Endodermal cell (in vitro differentiated cells): Measurements from ENCODE around the gene CIB4. TPM values are rescaled to one million over a fixed set of nuclear protein-coding genes. Genes with fewer than 3 reads are reported as not detected.

Source experiments
- DNase-seq: peaks from one replicate; pipeline ENCODE4 v3.0.0-alpha.2; 2017
- H3K27ac ChIP-seq: 2 replicates; pipeline ENCODE4 v1.5.1; 2013; ENCODE audit warnings: mild to moderate bottlenecking, low read depth, low read length, moderate library complexity
- H3K27me3 ChIP-seq: 2 replicates; pipeline ENCODE4 v1.6.1; 2013; ENCODE audit warnings: mild to moderate bottlenecking, low read length, moderate library complexity; ENCODE audit not compliant: insufficient read depth, control insufficient read depth, poor library complexity, severe bottlenecking
- H3K36me3 ChIP-seq: 2 replicates; pipeline ENCODE4 v1.7.0; 2013; ENCODE audit warnings: mild to moderate bottlenecking, low read length, moderate library complexity; ENCODE audit not compliant: control insufficient read depth, insufficient read depth
- H3K4me1 ChIP-seq: one replicate; pipeline ENCODE4 v1.7.0; 2013; ENCODE audit warnings: low read length; ENCODE audit not compliant: control insufficient read depth, insufficient read depth
- H3K4me3 ChIP-seq: 2 replicates; pipeline ENCODE4 v1.5.1; 2013; ENCODE audit warnings: mild to moderate bottlenecking, low read length, moderate library complexity
- H3K9ac ChIP-seq: 2 replicates; pipeline ENCODE4 v1.6.1; 2013; ENCODE audit warnings: mild to moderate bottlenecking, low read length, moderate library complexity; ENCODE audit not compliant: poor library complexity, severe bottlenecking; ENCODE audit errors: extremely low read depth
- H3K9me3 ChIP-seq: 2 replicates; pipeline ENCODE4 v1.6.1; 2013; ENCODE audit warnings: mild to moderate bottlenecking, low read length, moderate library complexity; ENCODE audit not compliant: control insufficient read depth
- H3K27ac Mint-ChIP-seq: 2 replicates; pipeline ENCODE4 v1.8.0; 2020; ENCODE audit warnings: mixed read lengths
- H3K27me3 Mint-ChIP-seq: 2 replicates; pipeline ENCODE4 v1.8.0; 2021; ENCODE audit warnings: mild to moderate bottlenecking, mixed read lengths; ENCODE audit not compliant: insufficient read depth
- H3K36me3 Mint-ChIP-seq: 2 replicates; pipeline ENCODE4 v1.8.0; 2020; ENCODE audit warnings: low read depth, mixed read lengths
- H3K4me1 Mint-ChIP-seq: 2 replicates; pipeline ENCODE4 v1.8.0; 2020; ENCODE audit warnings: mixed read lengths
- H3K4me3 Mint-ChIP-seq: 2 replicates; pipeline ENCODE4 v1.8.0; 2020; ENCODE audit warnings: mild to moderate bottlenecking, moderate library complexity, mixed read lengths
- H3K9me3 Mint-ChIP-seq: 2 replicates; pipeline ENCODE4 v1.8.0; 2020; ENCODE audit warnings: mild to moderate bottlenecking, mixed read lengths
- WGBS, 2 experiments: methylation state at CpG; one replicate each; pipeline versions ENCODE4 v1.1.5 to v1.1.7; 2013; ENCODE audit warnings: missing lambda C conversion rate in 2 of 2, mixed read lengths in 1 of 2; ENCODE audit not compliant: insufficient coverage in 1 of 2, insufficient read length in 1 of 2; 5-methylcytosine and 5-hydroxymethylcytosine counted together
- total RNA-seq, 2 donors: library from RNA; stranded (reverse); fragmentation: NEBNext Ultra II Directional in 1 of 2; extraction: Animal tissue kit (Norgen Biotek cat#: 25700) in 1 of 2; gene quantifications; 2 replicates in 1 of 2; 3 replicates in 1 of 2; pipeline ENCODE4 v1.2.1, GENCODE V29; 2021
- TF ChIP-seq, protein P1 (sequence below): fragments of 200-600 bp; sonication (generic); conservative IDR thresholded peaks from 2 replicates; pipeline ENCODE4 v1.5.0; 2021; ENCODE audit warnings: antibody characterized with exemption, mild to moderate bottlenecking

The CIB4 gene
- total RNA-seq, 2 donors from 2014 or later: not detected

DNA sequence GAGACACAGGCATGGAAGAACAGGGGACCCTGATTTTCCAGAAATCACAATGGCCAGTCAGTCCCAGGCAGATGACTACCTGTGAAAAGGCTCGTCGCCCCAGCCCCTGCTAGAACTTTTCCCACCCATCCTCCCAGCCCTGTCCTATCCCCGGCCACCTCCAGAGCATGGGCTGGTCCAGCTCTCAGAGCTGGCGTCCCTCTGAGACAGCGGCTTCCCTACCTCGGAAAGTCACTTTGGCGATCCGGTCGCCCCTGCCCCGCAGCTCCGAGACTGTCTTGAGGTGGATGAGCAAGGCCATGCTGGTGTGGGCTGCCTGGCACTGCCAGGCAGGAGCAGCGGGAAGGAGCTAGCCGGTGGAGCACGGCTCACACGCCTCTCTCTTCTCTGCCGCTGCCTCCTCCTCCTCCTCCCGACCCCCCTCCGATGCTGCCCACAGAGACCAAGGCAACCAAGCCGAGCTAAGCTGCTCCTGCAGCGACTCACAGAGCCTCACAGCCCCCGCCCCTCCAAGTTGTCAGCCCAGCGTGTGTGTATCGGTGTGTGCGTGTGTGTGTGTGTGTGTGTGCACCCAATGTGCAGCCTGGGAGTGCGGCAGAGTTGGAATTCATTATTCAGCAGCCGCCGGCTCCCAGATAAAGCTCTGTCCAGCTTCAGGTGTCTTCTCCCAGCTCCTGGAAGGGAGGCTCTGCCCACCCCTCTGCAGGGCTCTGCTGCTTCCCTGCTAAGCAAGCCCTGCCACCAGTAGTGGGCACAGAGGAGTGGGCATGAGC is 82.7 kb downstream of the CIB4 start:
- H3K36me3 Mint-ChIP-seq: no peaks in the 10 kb centered on the region
- H3K9me3 Mint-ChIP-seq: no peaks in the 10 kb centered on the region
- no peak overlapping the region for H3K4me3 Mint-ChIP-seq
- Histone ChIP-seq H3K9ac (no peak overlapping the region), H3K9me3 (no peaks in the 10 kb centered on the region), H3K4me1 (peaks cover 5% of the 10 kb centered on the region), H3K4me3 (no peak overlapping the region), H3K27ac (no peak overlapping the region), H3K27me3 (peaks cover 27% of the 10 kb centered on the region), H3K36me3 (no peaks in the 10 kb centered on the region)
- H3K4me1 Mint-ChIP-seq: peaks cover 4% of the 10 kb centered on the region
- 45 to 64% methylated on average over 9 to 27 of the region's 27 CpGs for WGBS, 2 experiments
- DNase-seq: peak; percentile 69
- H3K27me3 Mint-ChIP-seq: peaks cover 30% of the 10 kb centered on the region
- TF ChIP-seq, protein P1, sequence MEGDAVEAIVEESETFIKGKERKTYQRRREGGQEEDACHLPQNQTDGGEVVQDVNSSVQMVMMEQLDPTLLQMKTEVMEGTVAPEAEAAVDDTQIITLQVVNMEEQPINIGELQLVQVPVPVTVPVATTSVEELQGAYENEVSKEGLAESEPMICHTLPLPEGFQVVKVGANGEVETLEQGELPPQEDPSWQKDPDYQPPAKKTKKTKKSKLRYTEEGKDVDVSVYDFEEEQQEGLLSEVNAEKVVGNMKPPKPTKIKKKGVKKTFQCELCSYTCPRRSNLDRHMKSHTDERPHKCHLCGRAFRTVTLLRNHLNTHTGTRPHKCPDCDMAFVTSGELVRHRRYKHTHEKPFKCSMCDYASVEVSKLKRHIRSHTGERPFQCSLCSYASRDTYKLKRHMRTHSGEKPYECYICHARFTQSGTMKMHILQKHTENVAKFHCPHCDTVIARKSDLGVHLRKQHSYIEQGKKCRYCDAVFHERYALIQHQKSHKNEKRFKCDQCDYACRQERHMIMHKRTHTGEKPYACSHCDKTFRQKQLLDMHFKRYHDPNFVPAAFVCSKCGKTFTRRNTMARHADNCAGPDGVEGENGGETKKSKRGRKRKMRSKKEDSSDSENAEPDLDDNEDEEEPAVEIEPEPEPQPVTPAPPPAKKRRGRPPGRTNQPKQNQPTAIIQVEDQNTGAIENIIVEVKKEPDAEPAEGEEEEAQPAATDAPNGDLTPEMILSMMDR: no peak
- no peak overlapping the region for H3K27ac Mint-ChIP-seq

- H3K9ac ChIP-seq: no peak overlapping the region
- no peaks in the 10 kb centered on the region for H3K36me3 ChIP-seq
- Mint-ChIP-seq H3K4me3 (no peak overlapping the region), H3K4me1 (peaks cover 4% of the 10 kb centered on the region), H3K36me3 (no peaks in the 10 kb centered on the region), H3K9me3 (no peaks in the 10 kb centered on the region), H3K27ac (no peak overlapping the region), H3K27me3 (peaks cover 22% of the 10 kb centered on the region)
- no peak overlapping the region for H3K4me3 ChIP-seq
- WGBS, 2 experiments: 91 to 92% methylated on average over 9 to 12 of the region's 12 CpGs
- peak; percentile 43 for DNase-seq
- no peak overlapping the region for H3K27ac ChIP-seq
- H3K9me3 ChIP-seq: no peaks in the 10 kb centered on the region
- H3K4me1 ChIP-seq: peaks cover 5% of the 10 kb centered on the region
- TF ChIP-seq, protein P1: no peak
- H3K27me3 ChIP-seq: peaks cover 17% of the 10 kb centered on the region
These were observed 83.8 kb downstream of the CIB4 start for GRCh38 chr2:26557244-26557925.

DNA sequence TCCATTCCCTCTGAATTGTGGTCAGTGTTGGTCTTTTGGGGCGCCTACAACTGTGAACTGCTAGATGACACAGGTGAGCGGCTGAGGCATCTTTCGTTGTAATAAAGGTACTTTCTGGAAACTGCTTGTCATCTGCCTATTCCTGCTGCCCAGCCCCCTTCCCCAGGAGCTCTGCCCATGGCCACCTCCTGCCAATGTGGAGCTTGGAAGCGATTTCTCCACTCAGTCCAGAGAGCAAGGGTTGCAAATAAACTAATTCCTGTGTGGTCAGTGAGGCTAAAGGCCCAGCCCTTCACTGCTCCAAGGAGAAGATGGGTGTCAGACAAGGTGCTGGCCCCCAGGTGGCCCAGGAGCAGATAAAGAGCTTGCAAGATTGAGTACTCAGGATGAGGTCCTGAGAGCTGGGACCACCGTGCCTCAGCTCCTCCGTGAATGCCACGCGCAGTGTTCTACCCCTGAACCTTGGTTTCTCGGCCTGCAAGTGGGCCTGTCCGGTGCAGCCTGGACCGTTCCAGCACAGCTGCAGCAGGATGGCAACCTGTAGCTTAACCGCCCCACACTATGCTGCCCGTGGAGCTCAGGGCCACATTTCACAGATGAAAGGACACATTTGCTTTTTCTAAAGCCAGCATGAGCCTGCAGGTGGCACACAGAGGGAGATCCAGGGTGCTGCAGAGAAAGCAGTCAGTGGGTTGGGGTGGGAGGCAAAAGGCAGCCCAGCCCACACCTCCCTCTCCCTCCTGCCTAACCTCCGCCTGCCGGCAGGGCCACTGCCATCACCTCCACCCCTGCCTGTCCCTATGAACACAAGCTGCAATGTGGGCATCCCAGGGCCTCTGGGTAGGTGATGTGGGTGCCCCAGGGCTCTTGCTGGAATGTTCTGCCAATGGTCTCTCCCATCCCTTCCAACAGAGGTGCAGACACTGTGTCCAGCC is 84.6 kb downstream of the CIB4 start:
- Mint-ChIP-seq H3K27me3 (peaks cover 16% of the 10 kb centered on the region), H3K4me3 (no peak overlapping the region), H3K27ac (no peak overlapping the region), H3K9me3 (no peaks in the 10 kb centered on the region), H3K36me3 (no peaks in the 10 kb centered on the region), H3K4me1 (peaks cover 4% of the 10 kb centered on the region)
- Histone ChIP-seq H3K4me3 (no peak overlapping the region), H3K36me3 (no peaks in the 10 kb centered on the region), H3K9ac (no peak overlapping the region), H3K9me3 (no peaks in the 10 kb centered on the region), H3K4me1 (peaks cover 5% of the 10 kb centered on the region), H3K27ac (no peak overlapping the region), H3K27me3 (peaks cover 9% of the 10 kb centered on the region)
- DNase-seq: peak; percentile 30
- 94 to 96% methylated on average over 12 to 15 of the region's 15 CpGs for WGBS, 2 experiments
- TF ChIP-seq, protein P1: no peak
